H1 (cell line): Measurements from ENCODE around the gene COX7A2.

Experiments
- BRCA1 ChIP-seq: IDR thresholded peaks from 2 replicates; pipeline ENCODE4 v1.6.1; 2012; ENCODE audit warnings: low read depth, low read length, improper control_type of control experiment
- CEBPB ChIP-seq: IDR thresholded peaks from 2 replicates; pipeline ENCODE4 v1.6.1; 2012; ENCODE audit warnings: low read depth, low read length
- JUND ChIP-seq: IDR thresholded peaks from 2 replicates; pipeline ENCODE4 v1.6.1; 2011; ENCODE audit warnings: mild to moderate bottlenecking, improper control_type of control experiment, low read length
- POLR2A ChIP-seq, 2 experiments: IDR thresholded peaks; 1 replicate in 1 of 2; 2 replicates in 1 of 2; pipeline ENCODE4 v1.6.1; 2011; ENCODE audit warnings: low read depth in 2 of 2, low read length in 2 of 2, mild to moderate bottlenecking in 2 of 2; ENCODE audit errors: control extremely low read depth in 1 of 2
- POLR2AphosphoS5 ChIP-seq: IDR thresholded peaks from 2 replicates; pipeline ENCODE4 v1.6.1; 2011; ENCODE audit warnings: low read depth, low read length
- RAD21 ChIP-seq, 2 experiments: IDR thresholded peaks in 1 of 2; conservative IDR thresholded peaks in 1 of 2; 2 replicates each; pipeline ENCODE4 v1.6.1; 2011; ENCODE audit warnings: low read depth in 2 of 2, low read length in 2 of 2, improper control_type of control experiment in 1 of 2, inconsistent platforms in 1 of 2, mild to moderate bottlenecking in 1 of 2, moderate library complexity in 1 of 2
- RFX5 ChIP-seq: IDR thresholded peaks from 2 replicates; pipeline ENCODE4 v1.6.1; 2011; ENCODE audit warnings: low read depth, low read length, improper control_type of control experiment, borderline replicate concordance
- SIX5 ChIP-seq: IDR thresholded peaks from 2 replicates; pipeline ENCODE4 v1.6.1; 2011; ENCODE audit warnings: mild to moderate bottlenecking, low read depth, low read length
- SRF ChIP-seq: IDR thresholded peaks from 2 replicates; pipeline ENCODE4 v1.6.1; 2011; ENCODE audit warnings: mild to moderate bottlenecking, low read depth, low read length, moderate library complexity
- TAF1 ChIP-seq: IDR thresholded peaks from 2 replicates; pipeline ENCODE4 v1.6.1; 2011; ENCODE audit warnings: mild to moderate bottlenecking, low read depth, low read length
- TEAD4 ChIP-seq: IDR thresholded peaks from 2 replicates; pipeline ENCODE4 v1.6.1; 2012; ENCODE audit warnings: low read depth, low read length, inconsistent platforms, mixed read lengths
- YY1 ChIP-seq: IDR thresholded peaks from 2 replicates; pipeline ENCODE4 v1.6.1; 2011; ENCODE audit warnings: low read depth, mild to moderate bottlenecking, low read length
- TF ChIP-seq, protein P1 (sequence below), 3 experiments: IDR thresholded peaks; 1 replicate in 2 of 3; 2 replicates in 1 of 3; pipeline versions ENCODE4 v1.5.1 to v1.6.1; 2011; ENCODE audit warnings: low read length in 3 of 3, mild to moderate bottlenecking in 3 of 3, inconsistent platforms in 2 of 3, low read depth in 1 of 3, moderate library complexity in 1 of 3; ENCODE audit not compliant: insufficient read depth in 1 of 3; ENCODE audit errors: control extremely low read depth in 1 of 3
- TF ChIP-seq, protein P2 (sequence below): IDR thresholded peaks from 2 replicates; pipeline ENCODE4 v1.6.1; 2012; ENCODE audit warnings: inconsistent platforms

DNA sequence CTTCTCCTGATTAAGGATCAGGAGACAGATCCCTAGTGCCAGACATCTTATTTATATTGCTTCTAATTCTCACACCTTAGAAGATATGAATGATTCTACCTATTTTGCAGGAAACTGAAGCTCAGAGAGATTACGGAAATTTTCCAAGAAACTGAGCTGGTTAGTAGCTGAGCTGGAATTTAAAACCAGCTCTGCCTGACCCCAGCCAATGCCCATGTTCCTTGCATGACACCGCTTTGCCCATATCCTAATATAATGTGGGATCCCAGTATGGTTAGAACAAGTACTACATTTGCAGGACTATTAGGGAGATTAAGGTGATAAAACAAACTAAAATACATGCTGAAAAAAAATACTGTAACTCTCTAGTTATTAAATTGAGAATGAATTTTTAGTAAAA, 39.1 kb upstream of the COX7A2 start:
- TF ChIP-seq, protein P1, sequence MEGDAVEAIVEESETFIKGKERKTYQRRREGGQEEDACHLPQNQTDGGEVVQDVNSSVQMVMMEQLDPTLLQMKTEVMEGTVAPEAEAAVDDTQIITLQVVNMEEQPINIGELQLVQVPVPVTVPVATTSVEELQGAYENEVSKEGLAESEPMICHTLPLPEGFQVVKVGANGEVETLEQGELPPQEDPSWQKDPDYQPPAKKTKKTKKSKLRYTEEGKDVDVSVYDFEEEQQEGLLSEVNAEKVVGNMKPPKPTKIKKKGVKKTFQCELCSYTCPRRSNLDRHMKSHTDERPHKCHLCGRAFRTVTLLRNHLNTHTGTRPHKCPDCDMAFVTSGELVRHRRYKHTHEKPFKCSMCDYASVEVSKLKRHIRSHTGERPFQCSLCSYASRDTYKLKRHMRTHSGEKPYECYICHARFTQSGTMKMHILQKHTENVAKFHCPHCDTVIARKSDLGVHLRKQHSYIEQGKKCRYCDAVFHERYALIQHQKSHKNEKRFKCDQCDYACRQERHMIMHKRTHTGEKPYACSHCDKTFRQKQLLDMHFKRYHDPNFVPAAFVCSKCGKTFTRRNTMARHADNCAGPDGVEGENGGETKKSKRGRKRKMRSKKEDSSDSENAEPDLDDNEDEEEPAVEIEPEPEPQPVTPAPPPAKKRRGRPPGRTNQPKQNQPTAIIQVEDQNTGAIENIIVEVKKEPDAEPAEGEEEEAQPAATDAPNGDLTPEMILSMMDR (IDR thresholded peaks at IDR 0.05; ENCODE audit: control extremely low read depth in 1 of 3, insufficient read depth in 1 of 3, low read depth in 1 of 3, low read length in 3 of 3) = no peak
- TF ChIP-seq SIX5 (no peak), POLR2A (IDR thresholded peaks at IDR 0.05; ENCODE audit: control extremely low read depth in 1 of 2, low read depth in 2 of 2, low read length in 2 of 2) (no peak), TAF1 (no peak), YY1 (no peak), TEAD4 (no peak), CEBPB (no peak), RAD21 (IDR thresholded peaks at IDR 0.05 in 1 of 2, conservative IDR thresholded peaks at IDR 0.05 in 1 of 2; ENCODE audit: low read depth in 2 of 2, low read length in 2 of 2) (no peak), SRF (no peak), POLR2AphosphoS5 (no peak), JUND (no peak), BRCA1 (no peak), RFX5 (no peak)
- TF ChIP-seq, protein P2, sequence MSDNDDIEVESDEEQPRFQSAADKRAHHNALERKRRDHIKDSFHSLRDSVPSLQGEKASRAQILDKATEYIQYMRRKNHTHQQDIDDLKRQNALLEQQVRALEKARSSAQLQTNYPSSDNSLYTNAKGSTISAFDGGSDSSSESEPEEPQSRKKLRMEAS = no peak
